Vein endothelial cell (primary cell): ENCODE data around the gene ADAMTS17. TPM values are rescaled to one million over a fixed set of nuclear protein-coding genes. Genes with fewer than 3 reads are reported as not detected.

Source experiments
- small RNA-seq: library from RNA; depleted of rRNA; stranded (forward); fragments of <200 nt; gene quantifications from one replicate; pipeline ENCODE3, GENCODE V24; 2012
- total RNA-seq: library from RNA; depleted of rRNA; stranded (reverse); fragments of >200 nt; gene quantifications from 2 replicates; pipeline ENCODE4 v1.2.3, GENCODE V29; 2012

ADAMTS17 gene, protein sequence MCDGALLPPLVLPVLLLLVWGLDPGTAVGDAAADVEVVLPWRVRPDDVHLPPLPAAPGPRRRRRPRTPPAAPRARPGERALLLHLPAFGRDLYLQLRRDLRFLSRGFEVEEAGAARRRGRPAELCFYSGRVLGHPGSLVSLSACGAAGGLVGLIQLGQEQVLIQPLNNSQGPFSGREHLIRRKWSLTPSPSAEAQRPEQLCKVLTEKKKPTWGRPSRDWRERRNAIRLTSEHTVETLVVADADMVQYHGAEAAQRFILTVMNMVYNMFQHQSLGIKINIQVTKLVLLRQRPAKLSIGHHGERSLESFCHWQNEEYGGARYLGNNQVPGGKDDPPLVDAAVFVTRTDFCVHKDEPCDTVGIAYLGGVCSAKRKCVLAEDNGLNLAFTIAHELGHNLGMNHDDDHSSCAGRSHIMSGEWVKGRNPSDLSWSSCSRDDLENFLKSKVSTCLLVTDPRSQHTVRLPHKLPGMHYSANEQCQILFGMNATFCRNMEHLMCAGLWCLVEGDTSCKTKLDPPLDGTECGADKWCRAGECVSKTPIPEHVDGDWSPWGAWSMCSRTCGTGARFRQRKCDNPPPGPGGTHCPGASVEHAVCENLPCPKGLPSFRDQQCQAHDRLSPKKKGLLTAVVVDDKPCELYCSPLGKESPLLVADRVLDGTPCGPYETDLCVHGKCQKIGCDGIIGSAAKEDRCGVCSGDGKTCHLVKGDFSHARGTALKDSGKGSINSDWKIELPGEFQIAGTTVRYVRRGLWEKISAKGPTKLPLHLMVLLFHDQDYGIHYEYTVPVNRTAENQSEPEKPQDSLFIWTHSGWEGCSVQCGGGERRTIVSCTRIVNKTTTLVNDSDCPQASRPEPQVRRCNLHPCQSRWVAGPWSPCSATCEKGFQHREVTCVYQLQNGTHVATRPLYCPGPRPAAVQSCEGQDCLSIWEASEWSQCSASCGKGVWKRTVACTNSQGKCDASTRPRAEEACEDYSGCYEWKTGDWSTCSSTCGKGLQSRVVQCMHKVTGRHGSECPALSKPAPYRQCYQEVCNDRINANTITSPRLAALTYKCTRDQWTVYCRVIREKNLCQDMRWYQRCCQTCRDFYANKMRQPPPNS
- total RNA-seq = under 0.01 TPM in 1 of 2 replicates, not detected in the other

DNA sequence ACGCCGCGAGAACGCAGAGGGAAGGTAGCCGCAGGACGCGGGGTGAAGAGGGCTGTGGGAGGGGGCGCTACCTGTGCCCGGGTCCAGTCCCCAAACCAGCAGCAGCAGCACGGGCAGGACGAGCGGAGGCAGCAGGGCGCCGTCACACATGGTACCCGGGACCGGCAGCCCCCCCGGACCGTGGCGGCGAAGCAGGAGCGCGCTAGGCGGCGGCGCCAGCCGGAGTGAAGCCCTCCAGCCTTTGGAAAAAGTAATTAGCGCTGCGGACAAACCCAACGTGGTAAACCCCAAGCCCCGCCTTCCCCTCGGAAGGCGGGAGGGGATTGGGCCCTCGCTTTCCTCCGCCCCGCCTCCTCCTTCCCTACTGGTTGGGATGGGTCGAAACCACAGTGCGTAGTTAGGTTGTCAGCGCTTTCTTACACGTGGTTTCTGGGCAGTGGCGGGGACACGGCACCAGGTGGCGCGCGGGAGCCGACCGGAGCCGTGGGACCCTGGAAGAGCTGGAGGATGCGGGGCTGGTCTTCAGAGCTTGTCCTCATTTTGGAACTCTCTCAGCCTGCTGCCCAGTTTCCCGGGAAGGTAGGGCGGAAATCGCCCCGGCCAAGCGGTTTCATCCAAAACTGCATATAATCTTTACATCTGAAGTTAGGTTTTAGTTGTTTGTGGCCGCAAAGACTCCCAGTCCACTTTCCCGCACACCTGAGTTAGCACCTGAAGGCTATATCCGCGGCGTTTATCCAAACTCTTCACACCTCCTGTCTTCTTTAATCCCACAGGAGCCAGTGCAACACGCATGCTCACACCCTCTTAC lies at the start of gene ADAMTS17:
Gene ADAMTS17, minus strand, starts transcription at position 226 of the 811 bp plus-strand sequence. Its CDS starts 76 bp downstream, at position 150.

Small RNA genes lying within 50 kb of the gene (small RNA-seq; reads per million reads assigned to genes)
- not detected for gene RNA5SP402

Other genes with a start within 250 kb of the ADAMTS17 start
- gene CERS3, start 187.0 kb upstream of the ADAMTS17 start, total RNA-seq = not detected in 2 replicates